Peyer's patch (tissue), 4 donors: ENCODE measurements around the gene CYB5RL.

Experiments
- POLR2A ChIP-seq, 2 donors: fragments of 450-650 bp; IDR thresholded peaks; one replicate each; pipeline ENCODE4 v1.5.1; 2017; ENCODE audit warnings: antibody characterized with exemption in 2 of 2, mild to moderate bottlenecking in 2 of 2, moderate library complexity in 2 of 2
- TF ChIP-seq, protein P1 (sequence below), 6 experiments: fragments of 450-650 bp in 4 of 6; fragments of 200-600 bp in 2 of 6; sonication (generic) in 1 of 6; IDR thresholded peaks; one replicate each; pipeline ENCODE4 v1.5.1; 2017 to 2019; ENCODE audit warnings: antibody characterized with exemption in 6 of 6, mild to moderate bottlenecking in 3 of 6, moderate library complexity in 1 of 6

GRCh38 chr1:54241364-54241763, 41.5 kb upstream of the CYB5RL start:
- TF ChIP-seq POLR2A (IDR thresholded peaks at IDR 0.05), result no peak
- TF ChIP-seq, protein P1, sequence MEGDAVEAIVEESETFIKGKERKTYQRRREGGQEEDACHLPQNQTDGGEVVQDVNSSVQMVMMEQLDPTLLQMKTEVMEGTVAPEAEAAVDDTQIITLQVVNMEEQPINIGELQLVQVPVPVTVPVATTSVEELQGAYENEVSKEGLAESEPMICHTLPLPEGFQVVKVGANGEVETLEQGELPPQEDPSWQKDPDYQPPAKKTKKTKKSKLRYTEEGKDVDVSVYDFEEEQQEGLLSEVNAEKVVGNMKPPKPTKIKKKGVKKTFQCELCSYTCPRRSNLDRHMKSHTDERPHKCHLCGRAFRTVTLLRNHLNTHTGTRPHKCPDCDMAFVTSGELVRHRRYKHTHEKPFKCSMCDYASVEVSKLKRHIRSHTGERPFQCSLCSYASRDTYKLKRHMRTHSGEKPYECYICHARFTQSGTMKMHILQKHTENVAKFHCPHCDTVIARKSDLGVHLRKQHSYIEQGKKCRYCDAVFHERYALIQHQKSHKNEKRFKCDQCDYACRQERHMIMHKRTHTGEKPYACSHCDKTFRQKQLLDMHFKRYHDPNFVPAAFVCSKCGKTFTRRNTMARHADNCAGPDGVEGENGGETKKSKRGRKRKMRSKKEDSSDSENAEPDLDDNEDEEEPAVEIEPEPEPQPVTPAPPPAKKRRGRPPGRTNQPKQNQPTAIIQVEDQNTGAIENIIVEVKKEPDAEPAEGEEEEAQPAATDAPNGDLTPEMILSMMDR (IDR thresholded peaks at IDR 0.05), result no peak
